ENCODE data around the gene DBNDD2.

Gene DBNDD2

GRCh38 chr20:45425561-45425960 is 17.5 kb downstream of the DBNDD2 start:
- H3K27me3 ChIP-seq (replicated peaks in 2 of 5; ENCODE audit: control insufficient read depth in 4 of 5, insufficient read depth in 5 of 5, low read length in 4 of 5) = no peaks in the 10 kb centered on the region

GRCh38 chr20:45426320-45427016 is 18.4 kb downstream of the DBNDD2 start:
- H3K36me3 ChIP-seq (ENCODE audit: control insufficient read depth in 4 of 4, insufficient read depth in 4 of 4, low read length in 3 of 4) = peaks cover 11 to 53% (median 34%) of the 10 kb centered on the region in 4 experiments
- no peak for DNase-seq
- H3K9me3 ChIP-seq (ENCODE audit: control extremely low read depth in 1 of 5, control insufficient read depth in 4 of 5, insufficient read depth in 2 of 5, low read depth in 1 of 5, low read length in 4 of 5) = no peaks in the 10 kb centered on the region
- no peak overlapping the region for H3K4me3 ChIP-seq (ENCODE audit: control insufficient read depth in 1 of 7, extremely low read depth in 1 of 7, insufficient read depth in 4 of 7, low read depth in 2 of 7, low read length in 6 of 7)
- POLR2A ChIA-PET = no interaction called here
- CTCF ChIA-PET = interaction anchor here (15.5 kb wide), 1 partner anchor 56 kb away, joined by 353 read pairs; the partner anchor contains the start of genes SYS1 and TP53TG5
- H3K27ac ChIP-seq (ENCODE audit: insufficient read depth in 1 of 2, low read depth in 1 of 2, low read length in 2 of 2, poor library complexity in 1 of 2, severe bottlenecking in 2 of 2) = no peak overlapping the region
- peaks cover 0 to 4% (median 0%) of the 10 kb centered on the region in 4 experiments for H3K4me1 ChIP-seq (ENCODE audit: control extremely low read depth in 1 of 4, control insufficient read depth in 4 of 4, insufficient read depth in 4 of 4, low read length in 3 of 4)
- 93% methylated on average over 5 of the region's 5 CpGs for WGBS (ENCODE audit: insufficient coverage)
- no peaks in the 10 kb centered on the region for H3K27me3 ChIP-seq (replicated peaks in 2 of 5; ENCODE audit: control insufficient read depth in 4 of 5, insufficient read depth in 5 of 5, low read length in 4 of 5)

More at GRCh38 chr20:45425561-45425960, 17.5 kb downstream of the DBNDD2 start:
- DNase-seq = no peak
- no peak overlapping the region for H3K27ac ChIP-seq (ENCODE audit: insufficient read depth in 1 of 2, low read depth in 1 of 2, low read length in 2 of 2, poor library complexity in 1 of 2, severe bottlenecking in 2 of 2)
- POLR2A ChIA-PET = no interaction called here
- CTCF ChIA-PET = interaction anchor here (15.5 kb wide), 1 partner anchor 55 kb away, joined by 353 read pairs; the partner anchor contains the start of genes SYS1 and TP53TG5
- WGBS (ENCODE audit: insufficient coverage) = 96% methylated on average over 17 of the region's 17 CpGs
- no peaks in the 10 kb centered on the region for H3K9me3 ChIP-seq (ENCODE audit: control extremely low read depth in 1 of 5, control insufficient read depth in 4 of 5, insufficient read depth in 2 of 5, low read depth in 1 of 5, low read length in 4 of 5)
- H3K4me3 ChIP-seq (ENCODE audit: control insufficient read depth in 1 of 7, extremely low read depth in 1 of 7, insufficient read depth in 4 of 7, low read depth in 2 of 7, low read length in 6 of 7) = no peak overlapping the region
- no peaks in the 10 kb centered on the region for H3K4me1 ChIP-seq (ENCODE audit: control extremely low read depth in 1 of 4, control insufficient read depth in 4 of 4, insufficient read depth in 4 of 4, low read length in 3 of 4)
- peaks cover 16 to 62% (median 43%) of the 10 kb centered on the region in 4 experiments for H3K36me3 ChIP-seq (ENCODE audit: control insufficient read depth in 4 of 4, insufficient read depth in 4 of 4, low read length in 3 of 4)

GRCh38 chr20:45427236-45428149 is 19.4 kb downstream of the DBNDD2 start:
- POLR2A ChIA-PET = no interaction called here
- CTCF ChIA-PET = interaction anchor here (0.8 to 15.5 kb wide), 5 partner anchors 8 to 57 kb away, joined by 3 to 353 read pairs (median 5); partner anchors contain the start of genes DBNDD2, SYS1 and TP53TG5

GRCh38 chr20:45429618-45430017 is 21.5 kb downstream of the DBNDD2 start:
- CTCF ChIA-PET = interaction anchor here (0.8 to 15.5 kb wide), 4 partner anchors 11 to 93 kb away, joined by 3 to 353 read pairs (median 4); partner anchors contain the start of genes SYS1 and TP53TG5
- WGBS (ENCODE audit: insufficient coverage) = 100% methylated on average over 2 of the region's 2 CpGs
- H3K27ac ChIP-seq (ENCODE audit: insufficient read depth in 1 of 2, low read depth in 1 of 2, low read length in 2 of 2, poor library complexity in 1 of 2, severe bottlenecking in 2 of 2) = no peak overlapping the region
- no peak overlapping the region for H3K4me3 ChIP-seq (ENCODE audit: control insufficient read depth in 1 of 7, extremely low read depth in 1 of 7, insufficient read depth in 4 of 7, low read depth in 2 of 7, low read length in 6 of 7)
- POLR2A ChIA-PET = no interaction called here
- H3K27me3 ChIP-seq (replicated peaks in 2 of 5; ENCODE audit: control insufficient read depth in 4 of 5, insufficient read depth in 5 of 5, low read length in 4 of 5) = no peaks in the 10 kb centered on the region
- peaks cover 0 to 30% (median 7%) of the 10 kb centered on the region in 4 experiments for H3K4me1 ChIP-seq (ENCODE audit: control extremely low read depth in 1 of 4, control insufficient read depth in 4 of 4, insufficient read depth in 4 of 4, low read length in 3 of 4)
- peaks cover 4 to 25% (median 17%) of the 10 kb centered on the region in 4 experiments for H3K36me3 ChIP-seq (ENCODE audit: control insufficient read depth in 4 of 4, insufficient read depth in 4 of 4, low read length in 3 of 4)
- H3K9me3 ChIP-seq (ENCODE audit: control extremely low read depth in 1 of 5, control insufficient read depth in 4 of 5, insufficient read depth in 2 of 5, low read depth in 1 of 5, low read length in 4 of 5) = no peaks in the 10 kb centered on the region
- DNase-seq = no peak

More at GRCh38 chr20:45427236-45428149, 19.4 kb downstream of the DBNDD2 start:
- H3K27me3 ChIP-seq (replicated peaks in 2 of 5; ENCODE audit: control insufficient read depth in 4 of 5, insufficient read depth in 5 of 5, low read length in 4 of 5) = no peaks in the 10 kb centered on the region
- no peak overlapping the region for H3K27ac ChIP-seq (ENCODE audit: insufficient read depth in 1 of 2, low read depth in 1 of 2, low read length in 2 of 2, poor library complexity in 1 of 2, severe bottlenecking in 2 of 2)
- 94% methylated on average over 13 of the region's 14 CpGs for WGBS (ENCODE audit: insufficient coverage)
- H3K36me3 ChIP-seq (ENCODE audit: control insufficient read depth in 4 of 4, insufficient read depth in 4 of 4, low read length in 3 of 4) = peaks cover 11 to 43% (median 29%) of the 10 kb centered on the region in 4 experiments
- DNase-seq = no peak
- H3K9me3 ChIP-seq (ENCODE audit: control extremely low read depth in 1 of 5, control insufficient read depth in 4 of 5, insufficient read depth in 2 of 5, low read depth in 1 of 5, low read length in 4 of 5) = no peaks in the 10 kb centered on the region
- H3K4me1 ChIP-seq (ENCODE audit: control extremely low read depth in 1 of 4, control insufficient read depth in 4 of 4, insufficient read depth in 4 of 4, low read length in 3 of 4) = peaks cover 0 to 14% (median 3%) of the 10 kb centered on the region in 4 experiments
- H3K4me3 ChIP-seq (ENCODE audit: control insufficient read depth in 1 of 7, extremely low read depth in 1 of 7, insufficient read depth in 4 of 7, low read depth in 2 of 7, low read length in 6 of 7) = no peak overlapping the region

GRCh38 chr20:45432294-45432693 is 24.2 kb downstream of the DBNDD2 start:
- 9% methylated on average over 4 of the region's 5 CpGs for WGBS (ENCODE audit: insufficient coverage)

GRCh38 chr20:45433316-45433715 is 25.2 kb downstream of the DBNDD2 start:
- Histone ChIP-seq H3K4me1 (ENCODE audit: control extremely low read depth in 1 of 4, control insufficient read depth in 4 of 4, insufficient read depth in 4 of 4, low read length in 3 of 4) (peaks cover 0 to 35% (median 14%) of the 10 kb centered on the region in 4 experiments), H3K27me3 (replicated peaks in 2 of 5; ENCODE audit: control insufficient read depth in 4 of 5, insufficient read depth in 5 of 5, low read length in 4 of 5) (no peaks in the 10 kb centered on the region), H3K36me3 (ENCODE audit: control insufficient read depth in 4 of 4, insufficient read depth in 4 of 4, low read length in 3 of 4) (no peaks in the 10 kb centered on the region), H3K9me3 (ENCODE audit: control extremely low read depth in 1 of 5, control insufficient read depth in 4 of 5, insufficient read depth in 2 of 5, low read depth in 1 of 5, low read length in 4 of 5) (no peaks in the 10 kb centered on the region), H3K4me3 (ENCODE audit: control insufficient read depth in 1 of 7, extremely low read depth in 1 of 7, insufficient read depth in 4 of 7, low read depth in 2 of 7, low read length in 6 of 7) (no peak overlapping the region), H3K27ac (ENCODE audit: insufficient read depth in 1 of 2, low read depth in 1 of 2, low read length in 2 of 2, poor library complexity in 1 of 2, severe bottlenecking in 2 of 2) (no peak overlapping the region)
- POLR2A ChIA-PET = no interaction called here
- CTCF ChIA-PET = interaction anchor here (0.8 to 15.5 kb wide), 5 partner anchors 13 to 106 kb away, joined by 3 to 353 read pairs (median 3); partner anchors contain the start of genes SYS1 and TP53TG5
- DNase-seq = no peak
- 84% methylated on average over 2 of the region's 3 CpGs for WGBS (ENCODE audit: insufficient coverage)

More at GRCh38 chr20:45432294-45432693, 24.2 kb downstream of the DBNDD2 start:
- POLR2A ChIA-PET = no interaction called here
- CTCF ChIA-PET = interaction anchor here (0.8 to 15.5 kb wide), 6 partner anchors 14 to 99 kb away, joined by 3 to 353 read pairs (median 3); partner anchors contain the start of genes SYS1 and TP53TG5
- no peaks in the 10 kb centered on the region for H3K9me3 ChIP-seq (ENCODE audit: control extremely low read depth in 1 of 5, control insufficient read depth in 4 of 5, insufficient read depth in 2 of 5, low read depth in 1 of 5, low read length in 4 of 5)
- peak; percentile 85 to 97 (median 95) for DNase-seq
- peaks cover 0 to 35% (median 14%) of the 10 kb centered on the region in 4 experiments for H3K4me1 ChIP-seq (ENCODE audit: control extremely low read depth in 1 of 4, control insufficient read depth in 4 of 4, insufficient read depth in 4 of 4, low read length in 3 of 4)
- no peak overlapping the region for H3K27ac ChIP-seq (ENCODE audit: insufficient read depth in 1 of 2, low read depth in 1 of 2, low read length in 2 of 2, poor library complexity in 1 of 2, severe bottlenecking in 2 of 2)
- H3K27me3 ChIP-seq (replicated peaks in 2 of 5; ENCODE audit: control insufficient read depth in 4 of 5, insufficient read depth in 5 of 5, low read length in 4 of 5) = no peaks in the 10 kb centered on the region
- H3K4me3 ChIP-seq (ENCODE audit: control insufficient read depth in 1 of 7, extremely low read depth in 1 of 7, insufficient read depth in 4 of 7, low read depth in 2 of 7, low read length in 6 of 7) = peak overlapping the region in 1 of 7 experiments; percentile 13
- peaks cover 0 to 3% (median under 1%) of the 10 kb centered on the region in 4 experiments for H3K36me3 ChIP-seq (ENCODE audit: control insufficient read depth in 4 of 4, insufficient read depth in 4 of 4, low read length in 3 of 4)
